Endothelial cell of umbilical vein (primary cell): ENCODE results near the gene MRTFA. TPM values are rescaled to one million over a fixed set of nuclear protein-coding genes. Genes with fewer than 3 reads are reported as not detected.

Experiments used
- BruUV-seq: library from RNA; stranded (reverse); fragments of 400-500 nt; replicated peaks from 2 replicates; lab custom pipeline; 2021; lab: Mats Ljungman, UMichigan
- CTCF ChIA-PET: fragments of 300-600, 350-600 bp; sonication (Branson Sonifier 250); formaldehyde crosslinking; loops from one replicate; lab custom pipeline; 2021; ENCODE audit warnings: antibody characterized with exemption, inconsistent platforms; lab: Charles Lee
- POLR2A ChIA-PET: fragments of 300-600, 350-600 bp; sonication (Branson Sonifier 250); formaldehyde crosslinking; loops from one replicate; lab custom pipeline; 2021; ENCODE audit warnings: antibody characterized with exemption, inconsistent platforms; lab: Charles Lee
- DNase-seq: peaks from one replicate; pipeline ENCODE4 v3.0.0-alpha.2; 2011; ENCODE audit warnings: low read depth, low spot score
- FAIRE-seq: peaks from 2 replicates; lab custom pipeline; 2011; peaks lifted over from hg19 to GRCh38; lab: Jason Lieb, UNC
- H2AFZ ChIP-seq: 2 replicates; pipeline ENCODE4 v1.6.0; 2012; ENCODE audit warnings: low read depth, low read length, control low read depth, inconsistent platforms
- H3K27ac ChIP-seq: 2 replicates; pipeline ENCODE4 v1.5.1; 2011; ENCODE audit warnings: low read depth, mild to moderate bottlenecking, control low read depth, low read length, moderate library complexity; ENCODE audit not compliant: insufficient read depth
- H3K27me3 ChIP-seq, 2 experiments: 2 replicates each; pipeline versions ENCODE4 v1.6.0 to v1.6.1; 2011; ENCODE audit warnings: low read length in 2 of 2, mixed read lengths in 1 of 2; ENCODE audit not compliant: control insufficient read depth in 2 of 2, insufficient read depth in 2 of 2
- H3K36me3 ChIP-seq, 2 experiments: 2 replicates in 1 of 2; 3 replicates in 1 of 2; pipeline ENCODE4 v1.5.1; 2011; ENCODE audit warnings: low read length in 2 of 2, mild to moderate bottlenecking in 1 of 2, moderate library complexity in 1 of 2; ENCODE audit not compliant: control insufficient read depth in 2 of 2, insufficient read depth in 2 of 2; ENCODE audit errors: extremely low read depth in 1 of 2
- H3K4me1 ChIP-seq: 3 replicates; pipeline ENCODE4 v1.5.1; 2011; ENCODE audit warnings: mild to moderate bottlenecking, low read length; ENCODE audit not compliant: control insufficient read depth, insufficient read depth; ENCODE audit errors: extremely low read depth
- H3K4me2 ChIP-seq: 2 replicates; pipeline ENCODE4 v1.6.1; 2011; ENCODE audit warnings: low read length, control low read depth, mixed read lengths; ENCODE audit not compliant: insufficient read depth
- H3K4me3 ChIP-seq, 3 experiments: fragments of 200-600 bp in 1 of 3; sonication (generic), shearing (Covaris generic) in 1 of 3; replicated peaks in 1 of 3; 2 replicates each; pipeline ENCODE4 v1.5.1; 2011 to 2016; ENCODE audit warnings: control low read depth in 3 of 3, low read length in 3 of 3, mild to moderate bottlenecking in 2 of 3, inconsistent platforms in 1 of 3, low read depth in 1 of 3, moderate library complexity in 1 of 3; ENCODE audit not compliant: insufficient read depth in 1 of 3
- H3K79me2 ChIP-seq: 2 replicates; pipeline ENCODE4 v1.6.0; 2012; ENCODE audit warnings: low read length, inconsistent platforms; ENCODE audit not compliant: control insufficient read depth, insufficient read depth
- H3K9ac ChIP-seq: replicated peaks from 2 replicates; pipeline ENCODE3; 2011; ENCODE audit warnings: low read length, control low read depth; ENCODE audit not compliant: insufficient read depth; ENCODE audit errors: extremely low read depth
- H3K9me1 ChIP-seq: replicated peaks from 3 replicates; pipeline ENCODE4 v1.6.0; 2011; ENCODE audit warnings: mild to moderate bottlenecking, low read length; ENCODE audit not compliant: control insufficient read depth, insufficient read depth; ENCODE audit errors: extremely low read depth
- H3K9me3 ChIP-seq: replicated peaks from 2 replicates; pipeline ENCODE4 v1.5.1; 2012; ENCODE audit warnings: low read length, inconsistent platforms; ENCODE audit not compliant: control insufficient read depth, insufficient read depth
- H4K20me1 ChIP-seq: replicated peaks from 2 replicates; pipeline ENCODE3; 2011; ENCODE audit warnings: mild to moderate bottlenecking, low read length; ENCODE audit not compliant: control insufficient read depth, insufficient read depth; ENCODE audit errors: extremely low read depth
- CTCF ChIP-seq, 2 donors: IDR thresholded peaks; 1 replicate in 1 of 2; 2 replicates in 1 of 2; pipeline ENCODE4 v1.5.1; 2011; ENCODE audit warnings: low read length in 2 of 2, mild to moderate bottlenecking in 2 of 2, moderate library complexity in 2 of 2, control low read depth in 1 of 2, inconsistent platforms in 1 of 2, low read depth in 1 of 2; ENCODE audit not compliant: insufficient read depth in 1 of 2; ENCODE audit errors: extremely low read depth in 1 of 2
- EZH2 ChIP-seq: IDR thresholded peaks from 2 replicates; pipeline ENCODE4 v1.6.1; 2012; ENCODE audit warnings: borderline replicate concordance, low read depth, mild to moderate bottlenecking, moderate library complexity, low read length, inconsistent platforms; ENCODE audit not compliant: severe bottlenecking
- FOS ChIP-seq: IDR thresholded peaks from 2 replicates; pipeline ENCODE4 v1.6.1; 2011; ENCODE audit warnings: mild to moderate bottlenecking, low read length, moderate library complexity, borderline replicate concordance; ENCODE audit not compliant: insufficient read depth
- GATA2 ChIP-seq: IDR thresholded peaks from 2 replicates; pipeline ENCODE4 v1.7.0; 2011; ENCODE audit warnings: low read depth, mild to moderate bottlenecking, moderate library complexity, mixed read lengths, low read length; ENCODE audit not compliant: insufficient read length, insufficient read depth
- JUN ChIP-seq: IDR thresholded peaks from 2 replicates; pipeline ENCODE4 v1.6.1; 2011; ENCODE audit warnings: borderline replicate concordance, low read depth; ENCODE audit not compliant: insufficient read length, insufficient read depth
- MAX ChIP-seq: IDR thresholded peaks from 2 replicates; pipeline ENCODE4 v1.6.1; 2011; ENCODE audit not compliant: insufficient read depth, insufficient read length
- MYC ChIP-seq: IDR thresholded peaks from one replicate; pipeline ENCODE4 v1.6.1; 2011; ENCODE audit warnings: mild to moderate bottlenecking, low read depth, low read length
- POLR2A ChIP-seq: IDR thresholded peaks from 2 replicates; pipeline ENCODE4 v1.6.1; 2012; ENCODE audit warnings: low read depth, mild to moderate bottlenecking, control low read depth, low read length
- POLR2AphosphoS5 ChIP-seq: IDR thresholded peaks from 2 replicates; pipeline ENCODE4 v1.6.1; 2012; ENCODE audit warnings: low read depth, mild to moderate bottlenecking, control low read depth, low read length, moderate library complexity; ENCODE audit not compliant: insufficient read depth
- dilution Hi-C: fragments of 300-500 bp; cut with MboI; formaldehyde crosslinking; loops from one replicate; pipeline ENCODE4 v1.15.0; 2019; ENCODE audit warnings: low sequenced_read_pairs; ENCODE audit not compliant: extremely low pct_ligation_motif_present
- intact Hi-C: fragments of 100-400 bp; cut with micrococcal nuclease; formaldehyde crosslinking; loops from one replicate; pipeline ENCODE4 v1.10.0; 2022
- polyA plus RNA-seq, 4 experiments: library from polyadenylated mRNA; depleted of rRNA in 3 of 4; stranded (reverse) in 3 of 4; unstranded in 1 of 4; fragments of >200 nt; gene quantifications; 2 replicates each; pipeline versions ENCODE4 v1.2.1 to v1.2.3, GENCODE V29; 2011 to 2012; ENCODE audit warnings: missing spikeins in 1 of 4
- total RNA-seq: library from RNA; stranded (reverse); gene quantifications from 2 replicates; pipeline ENCODE4 v1.2.3, GENCODE V29; 2021

Gene MRTFA
- total and polyA plus RNA-seq, 2 donors (not counting 3 experiments of a cell fraction or from before 2014, with no cell fraction given) = 13.6 to 44.1 TPM

- Histone ChIP-seq H2AFZ (peak overlapping the region; percentile 73), H3K27me3 (no peaks in the 10 kb centered on the region), H3K4me3 (peak overlapping the region in 2 of 3 experiments; percentile 49 to 64), H3K4me2 (peak overlapping the region; percentile 76), H3K4me1 (peaks cover 14% of the 10 kb centered on the region), H3K9me1 (no peaks in the 10 kb centered on the region), H3K9ac (peak overlapping the region; percentile 90), H3K79me2 (no peaks in the 10 kb centered on the region), H3K36me3 (no peaks in the 10 kb centered on the region), H3K27ac (peak overlapping the region; percentile 88), H4K20me1 (no peaks in the 10 kb centered on the region), H3K9me3 (no peaks in the 10 kb centered on the region)
- intact Hi-C loops (loop anchor here (1.0 kb wide), 1 partner anchor 127 kb away; no protein-coding TSS in a partner anchor), dilution Hi-C loops (no loop called here)
- CTCF ChIA-PET = interaction anchor here (0.6 to 5.1 kb wide), 9 partner anchors 15 to 594 kb away, joined by 3 to 26 read pairs (median 6); partner anchors contain the start of gene MRTFA
- FAIRE-seq = peak; percentile 97
- POLR2A ChIA-PET = interaction anchor here (0.6 to 1.2 kb wide), 5 partner anchors 13 to 247 kb away, joined by 3 to 11 read pairs (median 4); no protein-coding TSS in a partner anchor
- BruUV-seq = TSS peak; percentile 49
- peak; percentile 98 for DNase-seq
- peak; percentile 32 for TF ChIP-seq JUN
- peak; percentile 91 for TF ChIP-seq POLR2A
- peak; percentile 88 for TF ChIP-seq POLR2AphosphoS5
- TF ChIP-seq MAX = peak; percentile 97
- no peak for TF ChIP-seq MYC
- TF ChIP-seq CTCF (IDR thresholded peaks at IDR 0.05; ENCODE audit: extremely low read depth in 1 of 2, insufficient read depth in 1 of 2, low read depth in 1 of 2, low read length in 2 of 2) = peak in 1 of 2 donors; percentile 6
- no peak for TF ChIP-seq EZH2
- TF ChIP-seq FOS = peak; percentile 87
- TF ChIP-seq GATA2 = no peak
Observed at GRCh38 chr22:40651563-40652501, 15.3 kb upstream of the MRTFA start.
